ENCODE results near the gene ABCC8. TPM values are rescaled to one million over a fixed set of nuclear protein-coding genes. Genes with fewer than 3 reads are reported as not detected.

The ABCC8 gene
- total and polyA plus RNA-seq, 9 of the 15 experiments (the other 6 are each of a cell fraction or from before 2014, with no cell fraction given), result not detected

GRCh38 chr11:17403980-17404759 lies 72.5 kb downstream of the ABCC8 start (continued):
- TF ChIP-seq ATF3 (IDR thresholded peaks at IDR 0.05) (peak; percentile 62), ATF3 (CRISPR knock-in tag; conservative IDR thresholded peaks at IDR 0.05) (no peak), ZNF561 (CRISPR knock-in tag; conservative IDR thresholded peaks at IDR 0.05) (no peak), E2F6 (IDR thresholded peaks at IDR 0.05; ENCODE audit: borderline replicate concordance in 1 of 2, extremely low read depth in 1 of 2, insufficient read depth in 1 of 2, insufficient read length in 1 of 2, low read depth in 1 of 2, low read length in 1 of 2, poor library complexity in 1 of 2, severe bottlenecking in 1 of 2) (peak in 1 of 2 experiments; percentile 30), JUNB (CRISPR knock-in tag; conservative IDR thresholded peaks at IDR 0.05) (no peak), ZNF239 (CRISPR knock-in tag; IDR thresholded peaks at IDR 0.05) (no peak), ZNF518B (CRISPR knock-in tag; IDR thresholded peaks at IDR 0.05) (no peak), CHAMP1 (IDR thresholded peaks at IDR 0.05) (no peak)
